Smooth muscle cell of bladder (primary cell): Measurements from ENCODE around the gene IL33. TPM values are rescaled to one million over a fixed set of nuclear protein-coding genes. Genes with fewer than 3 reads are reported as not detected.

Source experiments
- total RNA-seq: library from RNA; depleted of rRNA; stranded (reverse); fragments of >200 nt; gene quantifications from 2 replicates; pipeline ENCODE4 v1.2.3, GENCODE V29; 2014

The IL33 gene
- 173 and 202 TPM in 2 replicates for total RNA-seq

GRCh38 chr9:6215562-6215961 lies at the start of gene IL33:
TSS of gene IL33 (plus strand) at chr9:6215807. CDS start at chr9:6241695, 25,888 bp downstream.

Other genes with a start within 250 kb of the IL33 start
- gene RANBP6, start 200.2 kb upstream of the IL33 start, total RNA-seq: 19.6 and 22.7 TPM in 2 replicates
- gene TPD52L3, start 112.6 kb downstream of the IL33 start, total RNA-seq: not detected in 2 replicates
- gene UHRF2, start 197.4 kb downstream of the IL33 start, total RNA-seq: 39.7 and 46.5 TPM in 2 replicates